DOHH2 (cell line): Measurements from ENCODE around the gene CSTB.
A peak's percentile ranks its signal among the peaks of the same experiment; 100 is the strongest.

ENCODE experiments used
- H3F3A ChIP-seq: fragments of 200-600 bp; sonication (generic), shearing (Covaris generic); 2 replicates; pipeline ENCODE4 v1.6.0; 2016; ENCODE audit warnings: antibody characterized with exemption, mild to moderate bottlenecking; ENCODE audit not compliant: control insufficient read depth, insufficient read depth
- H3K27ac ChIP-seq: fragments of 200-600 bp; sonication (generic); 2 replicates; pipeline ENCODE4 v1.5.1; 2014; ENCODE audit warnings: low read depth, mild to moderate bottlenecking, low read length, moderate library complexity
- H3K27me3 ChIP-seq: fragments of 200-600 bp; sonication (generic); 2 replicates; pipeline ENCODE4 v1.6.1; 2014; ENCODE audit warnings: mild to moderate bottlenecking, low read length, mixed read lengths; ENCODE audit not compliant: control insufficient read depth
- H3K36me3 ChIP-seq: fragments of 200-600 bp; sonication (generic); 2 replicates; pipeline ENCODE4 v1.6.1; 2014; ENCODE audit warnings: mild to moderate bottlenecking, low read length, moderate library complexity, mixed read lengths; ENCODE audit not compliant: control insufficient read depth
- H3K4me1 ChIP-seq: fragments of 200-600 bp; sonication (generic); 2 replicates; pipeline ENCODE4 v1.6.1; 2014; ENCODE audit warnings: mild to moderate bottlenecking, low read length, mixed read lengths; ENCODE audit not compliant: control insufficient read depth
- H3K4me2 ChIP-seq: fragments of 200-600 bp; sonication (generic); 2 replicates; pipeline ENCODE4 v1.6.0; 2014; ENCODE audit warnings: mild to moderate bottlenecking, low read length, moderate library complexity
- H3K4me3 ChIP-seq: fragments of 200-600 bp; sonication (generic); 2 replicates; pipeline ENCODE4 v1.5.1; 2014; ENCODE audit warnings: mild to moderate bottlenecking, low read length, mixed read lengths
- H3K79me2 ChIP-seq: fragments of 200-600 bp; sonication (generic); 2 replicates; pipeline ENCODE4 v1.6.1; 2014; ENCODE audit warnings: mild to moderate bottlenecking, low read length, mixed read lengths; ENCODE audit not compliant: control insufficient read depth
- H3K9me2 ChIP-seq: fragments of 200-600 bp; sonication (generic); replicated peaks from 2 replicates; pipeline ENCODE4 v1.6.1; 2014; ENCODE audit warnings: mild to moderate bottlenecking, low read length, mixed read lengths; ENCODE audit not compliant: control insufficient read depth
- H3K9me3 ChIP-seq: fragments of 200-600 bp; sonication (generic); 2 replicates; pipeline ENCODE4 v1.6.1; 2014; ENCODE audit warnings: antibody characterized with exemption, low read length, mixed read lengths; ENCODE audit not compliant: control insufficient read depth, insufficient read depth
- H4K20me1 ChIP-seq: fragments of 200-600 bp; sonication (generic); 2 replicates; pipeline ENCODE4 v1.6.0; 2014; ENCODE audit warnings: low read depth, mild to moderate bottlenecking, antibody characterized with exemption, low read length, moderate library complexity; ENCODE audit not compliant: control insufficient read depth, insufficient read depth
- EZH2phosphoT487 ChIP-seq: fragments of 200-600 bp; sonication (generic); IDR thresholded peaks from 2 replicates; pipeline ENCODE4 v1.6.1; 2017; ENCODE audit warnings: borderline replicate concordance, mild to moderate bottlenecking, antibody characterized with exemption, low read length, moderate library complexity, mixed read lengths
- TF ChIP-seq, protein P1 (sequence below): fragments of 200-600 bp; sonication (generic); IDR thresholded peaks from one replicate; pipeline ENCODE4 v1.5.1; 2014; ENCODE audit warnings: antibody characterized with exemption, mild to moderate bottlenecking, low read depth, low read length; ENCODE audit not compliant: poor library complexity, severe bottlenecking

The CSTB gene

DNA sequence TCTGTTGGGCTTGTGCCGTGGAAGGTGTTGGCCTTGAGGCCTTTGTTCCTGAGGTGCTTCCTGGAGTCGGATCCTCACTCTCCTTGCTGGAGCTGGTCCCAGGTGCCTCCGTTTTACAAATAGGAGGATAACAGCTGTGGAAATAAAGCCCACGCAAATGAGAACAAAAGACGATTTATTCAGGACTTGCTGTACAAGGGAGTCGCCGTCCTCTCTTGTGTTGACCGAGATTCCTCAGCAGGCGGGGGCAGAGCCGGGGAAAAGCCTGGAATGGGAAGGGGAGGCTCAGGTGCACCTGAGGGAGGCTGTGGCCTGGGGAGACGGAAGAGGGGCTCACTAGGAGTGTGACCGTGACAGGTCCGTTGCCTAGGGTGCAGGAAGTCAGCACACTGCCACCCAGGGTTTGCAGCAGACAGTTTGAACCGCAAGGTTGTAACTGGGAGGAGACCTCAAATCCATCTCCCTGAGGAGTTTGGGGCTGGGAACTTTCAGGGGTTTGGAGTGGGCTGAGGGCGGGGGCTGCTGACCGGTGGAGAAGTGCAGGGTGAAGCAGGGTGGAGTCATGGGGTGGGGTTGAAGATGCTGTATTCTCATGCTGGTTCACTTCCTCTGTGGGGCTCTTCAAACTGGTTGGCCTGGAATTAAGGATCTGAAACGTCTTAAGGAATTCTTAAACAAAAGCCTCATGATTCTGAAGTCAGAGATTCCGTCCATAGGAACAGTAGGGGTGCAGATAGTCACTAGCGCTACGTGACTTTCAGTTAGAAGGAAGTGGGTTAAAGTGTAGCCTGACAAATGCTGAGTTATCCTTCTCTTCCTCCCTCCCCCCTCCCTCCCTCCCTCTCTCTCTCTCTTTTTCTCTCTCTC is 2.6 kb upstream of the CSTB start:
- Histone ChIP-seq H3K4me1 (peaks cover 47% of the 10 kb centered on the region), H4K20me1 (0 out of 2 replicates have a peak, but pooled peaks cover 4% of the 10 kb centered on the region), H3K27me3 (no peaks in the 10 kb centered on the region), H3K27ac (no peak overlapping the region), H3K4me3 (peak overlapping the region; percentile 30; the same call in 1 of the 2 replicates), H3K9me3 (no peaks in the 10 kb centered on the region), H3F3A (0 out of 2 replicates have a peak, but pooled peaks cover 3% of the 10 kb centered on the region), H3K36me3 (peaks cover 10% of the 10 kb centered on the region), H3K79me2 (peaks cover 15% of the 10 kb centered on the region), H3K9me2 (no peaks in the 10 kb centered on the region), H3K4me2 (peak overlapping the region; percentile 57)
- TF ChIP-seq, protein P1, sequence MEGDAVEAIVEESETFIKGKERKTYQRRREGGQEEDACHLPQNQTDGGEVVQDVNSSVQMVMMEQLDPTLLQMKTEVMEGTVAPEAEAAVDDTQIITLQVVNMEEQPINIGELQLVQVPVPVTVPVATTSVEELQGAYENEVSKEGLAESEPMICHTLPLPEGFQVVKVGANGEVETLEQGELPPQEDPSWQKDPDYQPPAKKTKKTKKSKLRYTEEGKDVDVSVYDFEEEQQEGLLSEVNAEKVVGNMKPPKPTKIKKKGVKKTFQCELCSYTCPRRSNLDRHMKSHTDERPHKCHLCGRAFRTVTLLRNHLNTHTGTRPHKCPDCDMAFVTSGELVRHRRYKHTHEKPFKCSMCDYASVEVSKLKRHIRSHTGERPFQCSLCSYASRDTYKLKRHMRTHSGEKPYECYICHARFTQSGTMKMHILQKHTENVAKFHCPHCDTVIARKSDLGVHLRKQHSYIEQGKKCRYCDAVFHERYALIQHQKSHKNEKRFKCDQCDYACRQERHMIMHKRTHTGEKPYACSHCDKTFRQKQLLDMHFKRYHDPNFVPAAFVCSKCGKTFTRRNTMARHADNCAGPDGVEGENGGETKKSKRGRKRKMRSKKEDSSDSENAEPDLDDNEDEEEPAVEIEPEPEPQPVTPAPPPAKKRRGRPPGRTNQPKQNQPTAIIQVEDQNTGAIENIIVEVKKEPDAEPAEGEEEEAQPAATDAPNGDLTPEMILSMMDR, result no peak
- no peak for TF ChIP-seq EZH2phosphoT487

DNA sequence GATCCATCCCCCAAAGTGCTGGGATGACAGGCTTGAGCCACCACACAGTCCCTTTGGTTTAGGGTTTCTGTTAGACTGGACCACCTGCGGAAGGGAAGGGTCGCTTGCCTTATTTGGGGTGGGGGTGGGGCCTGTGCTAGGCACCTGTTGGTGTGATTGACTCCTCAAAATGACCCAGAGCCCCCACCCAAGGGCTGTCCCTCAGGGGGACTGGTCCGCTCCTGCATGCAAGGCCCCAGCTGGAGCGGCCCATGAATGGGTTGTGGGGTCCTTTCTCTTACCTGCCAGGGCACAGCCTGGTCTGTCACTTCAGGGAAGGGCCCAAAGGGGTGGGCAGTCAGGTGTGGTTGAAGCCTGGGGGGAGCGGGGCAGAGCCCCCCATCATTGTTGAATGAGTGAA is 1.8 kb upstream of the CSTB start:
- Histone ChIP-seq H3K4me2 (no peak overlapping the region), H3K4me3 (no peak overlapping the region), H3K36me3 (peaks cover 17% of the 10 kb centered on the region), H3F3A (0 out of 2 replicates have a peak, but pooled peaks cover 3% of the 10 kb centered on the region), H3K79me2 (peaks cover 15% of the 10 kb centered on the region), H4K20me1 (0 out of 2 replicates have a peak, but pooled peaks cover 4% of the 10 kb centered on the region), H3K27ac (no peak overlapping the region), H3K9me2 (no peaks in the 10 kb centered on the region), H3K27me3 (no peaks in the 10 kb centered on the region), H3K4me1 (peaks cover 42% of the 10 kb centered on the region), H3K9me3 (no peaks in the 10 kb centered on the region)
- no peak for TF ChIP-seq EZH2phosphoT487
- TF ChIP-seq, protein P1, result no peak

DNA sequence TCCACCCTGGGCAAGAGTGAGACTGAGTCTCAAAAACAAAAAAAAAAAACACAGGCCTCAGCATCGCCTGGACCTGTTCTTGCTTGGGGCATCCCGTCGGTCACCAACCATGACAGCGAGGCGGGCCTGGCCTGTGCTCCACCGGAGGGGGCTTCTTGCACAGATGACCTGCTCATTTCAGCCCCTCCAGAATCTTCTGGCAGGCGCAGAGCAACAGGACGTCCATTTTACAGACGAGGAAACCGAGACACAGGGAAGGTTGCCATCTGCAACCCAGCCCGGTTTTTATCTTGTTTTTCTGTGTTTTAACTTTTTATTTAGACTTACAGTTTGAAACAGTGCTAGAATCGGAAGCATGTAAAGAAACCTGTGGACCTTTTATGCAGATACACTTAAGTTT is 918 bp downstream of the CSTB start:
- Histone ChIP-seq H3K36me3 (peaks cover 19% of the 10 kb centered on the region), H3F3A (0 out of 2 replicates have a peak, but pooled peaks cover 3% of the 10 kb centered on the region), H3K4me3 (peak overlapping the region; percentile 85), H3K27me3 (no peaks in the 10 kb centered on the region), H3K79me2 (peaks cover 15% of the 10 kb centered on the region), H3K27ac (no peak overlapping the region), H3K4me2 (peak overlapping the region; percentile 77), H3K9me2 (no peaks in the 10 kb centered on the region), H4K20me1 (0 out of 2 replicates have a peak, but pooled peaks cover 4% of the 10 kb centered on the region), H3K4me1 (peaks cover 33% of the 10 kb centered on the region), H3K9me3 (no peaks in the 10 kb centered on the region)
- TF ChIP-seq EZH2phosphoT487, result no peak
- TF ChIP-seq, protein P1, result no peak
